ENCODE measurements around the gene DNAJC18. TPM values are rescaled to one million over a fixed set of nuclear protein-coding genes. Genes with fewer than 3 reads are reported as not detected.
"Not testable (repeated sequence)": the region's sequence is repeated elsewhere in the genome, so short reads cannot be mapped to it uniquely, and the experiment has no call there.

DNAJC18 gene
- 4.7 and 9.9 TPM in 2 replicates for total RNA-seq (ENCODE audit: low replicate concordance)

DNA sequence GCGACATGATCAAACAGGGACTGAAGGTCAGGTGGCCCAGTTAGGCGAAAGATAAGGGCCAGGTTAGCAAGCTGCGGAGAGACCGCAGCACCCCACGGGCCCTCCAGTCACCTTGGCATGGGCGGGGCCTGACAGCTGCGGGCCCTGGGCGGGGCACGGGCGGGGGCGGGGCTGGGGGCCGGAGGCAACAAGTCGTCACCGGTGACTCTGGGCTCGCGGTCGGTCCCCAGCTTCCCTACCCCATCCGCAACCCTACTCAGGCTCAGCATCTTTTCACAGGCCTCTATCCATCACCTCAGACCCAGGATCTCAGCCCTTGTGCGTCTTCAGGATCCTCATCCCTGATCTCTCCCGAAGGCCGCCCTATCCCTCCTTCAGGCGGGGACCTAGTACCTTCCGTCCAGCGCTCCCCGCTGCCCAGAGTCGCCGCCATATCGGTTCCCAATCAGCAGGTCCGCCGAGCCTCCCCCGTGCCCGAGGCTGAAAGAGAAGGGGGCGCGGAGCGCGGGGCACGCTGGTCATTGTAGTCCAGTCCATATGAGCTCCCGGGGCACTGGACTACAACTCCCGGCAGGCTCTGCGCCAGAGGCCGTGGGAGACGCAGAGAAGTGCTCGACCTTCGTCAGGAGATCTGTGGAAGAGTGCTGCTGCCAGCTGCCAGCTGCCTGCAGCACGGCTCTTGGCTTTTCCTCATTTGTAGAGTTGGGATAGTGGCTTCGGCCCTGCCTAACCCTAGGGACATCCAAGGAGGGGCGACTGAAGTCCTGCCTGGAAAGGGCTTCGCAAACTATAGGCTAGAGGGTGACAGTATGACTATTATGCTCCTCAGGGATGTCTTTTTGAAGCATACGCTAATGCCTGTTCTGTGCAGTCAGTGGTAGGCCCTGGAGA lies at the start of gene DNAJC18:
Gene DNAJC18 (minus strand): TSS at position 513 of the 891 bp plus-strand sequence. CDS start 80 bp downstream, at position 433.
- TF ChIP-seq CTCF (IDR thresholded peaks at IDR 0.05; ENCODE audit: insufficient read depth, low read length) = no peak
- peak within 1 kb of the TSS; percentile 97 for H3K4me3 ChIP-seq (ENCODE audit: low read depth, low read length)
- peak; percentile 90 for DNase-seq (ENCODE audit: low read depth)

DNA sequence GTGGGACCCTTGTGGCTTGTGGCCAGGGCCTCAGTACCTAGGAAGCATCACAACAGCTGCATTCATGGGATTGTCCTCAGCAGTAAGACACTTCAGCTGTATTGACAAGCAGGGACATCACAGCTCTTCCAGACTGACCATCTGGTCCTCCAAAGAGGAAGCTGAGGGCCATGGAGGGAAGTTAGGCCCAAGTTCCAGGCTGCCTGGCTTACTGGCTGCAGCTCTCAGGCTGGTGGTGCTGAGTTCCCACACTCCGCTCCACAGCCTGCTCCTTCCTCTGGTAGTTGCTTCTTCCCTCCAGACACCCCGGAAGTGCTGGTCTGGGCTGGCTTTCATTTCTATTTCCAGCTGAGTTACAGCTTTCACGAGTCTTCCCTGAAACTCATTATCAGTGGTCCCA lies 48.9 kb upstream of the DNAJC18 start:
- no peak for DNase-seq (ENCODE audit: low read depth)
- TF ChIP-seq CTCF (IDR thresholded peaks at IDR 0.05; ENCODE audit: insufficient read depth, low read length) = no peak
- no peak overlapping the region for H3K4me3 ChIP-seq (ENCODE audit: low read depth, low read length)

DNA sequence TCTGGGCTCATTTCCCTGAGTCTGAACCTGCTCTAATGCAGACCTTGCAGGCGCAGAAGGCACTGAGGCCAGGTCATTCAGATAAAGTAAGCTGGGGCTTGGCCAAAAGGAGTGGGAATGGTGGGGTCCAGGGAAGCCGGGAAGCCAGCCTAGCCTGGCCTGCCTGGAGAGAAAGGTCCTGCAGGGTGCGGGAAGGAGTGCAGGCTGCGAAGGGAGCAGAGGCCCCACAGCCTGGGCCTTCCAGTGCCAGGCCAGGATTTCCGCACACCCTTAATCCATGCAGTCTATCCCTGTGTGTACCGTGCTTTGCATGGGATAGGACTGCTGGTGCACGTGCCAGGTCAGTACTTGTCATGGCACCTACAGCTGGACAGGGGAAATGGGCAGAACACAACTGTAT lies 46.9 kb upstream of the DNAJC18 start:
- no peak for TF ChIP-seq CTCF (IDR thresholded peaks at IDR 0.05; ENCODE audit: insufficient read depth, low read length)
- no peak overlapping the region for H3K4me3 ChIP-seq (ENCODE audit: low read depth, low read length)
- no peak for DNase-seq (ENCODE audit: low read depth)

- not testable (repeated sequence) for DNase-seq (ENCODE audit: low read depth)
- H3K4me3 ChIP-seq (ENCODE audit: low read depth, low read length) = peak overlapping the region; percentile 87
Observed at GRCh38 chr5:139482890-139483208, 43.5 kb upstream of the DNAJC18 start.

DNA sequence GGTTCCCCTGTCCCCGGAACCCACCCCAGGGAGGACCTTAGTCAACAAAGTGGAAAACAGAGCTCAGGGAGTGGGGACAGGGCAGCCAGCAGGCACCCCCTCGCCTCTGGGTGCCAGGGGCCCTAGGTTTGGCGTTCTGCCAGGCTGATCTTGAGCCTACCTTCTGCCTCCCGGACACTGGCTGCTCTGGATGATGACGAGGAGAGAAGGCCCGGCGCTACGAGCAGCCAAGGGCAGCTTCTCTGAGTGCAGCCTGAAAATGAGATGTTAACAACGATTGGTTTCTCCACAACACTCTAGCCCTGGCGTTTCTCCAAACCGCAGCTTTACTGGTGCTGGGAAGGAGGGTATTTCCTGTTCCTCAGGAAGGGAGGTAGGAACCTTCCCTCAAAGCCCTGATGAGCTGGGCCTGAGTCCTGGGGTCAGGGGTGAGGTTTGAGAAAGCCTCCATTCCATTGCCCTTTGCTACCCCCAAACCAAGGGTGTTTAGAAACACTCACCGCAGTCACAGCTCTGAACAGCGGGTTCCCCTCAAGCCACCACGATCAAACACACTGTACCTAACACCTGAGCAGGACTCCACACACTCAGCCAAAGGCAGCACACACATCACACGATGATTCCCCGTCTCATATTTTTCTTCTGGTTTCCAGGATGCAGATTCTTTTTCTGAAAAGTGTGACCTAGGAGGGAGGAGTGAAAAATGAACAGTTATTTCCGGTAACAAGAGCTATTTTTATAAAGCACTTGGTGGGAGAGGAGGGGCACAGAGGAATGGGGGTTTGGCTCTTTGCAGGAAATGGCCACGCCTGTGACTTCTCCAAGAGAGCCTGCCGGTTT lies 42.9 kb upstream of the DNAJC18 start, which contains the start of gene STING1:
Gene STING1 (minus strand): TSS at position 709 of the 840 bp plus-strand sequence. CDS start 1,054 bp downstream, outside the sequence.
- no peak for TF ChIP-seq CTCF (IDR thresholded peaks at IDR 0.05; ENCODE audit: insufficient read depth, low read length)
- DNase-seq (ENCODE audit: low read depth) = peak; percentile 98
- H3K4me3 ChIP-seq (ENCODE audit: low read depth, low read length) = peak within 1 kb of the TSS; percentile 87

DNA sequence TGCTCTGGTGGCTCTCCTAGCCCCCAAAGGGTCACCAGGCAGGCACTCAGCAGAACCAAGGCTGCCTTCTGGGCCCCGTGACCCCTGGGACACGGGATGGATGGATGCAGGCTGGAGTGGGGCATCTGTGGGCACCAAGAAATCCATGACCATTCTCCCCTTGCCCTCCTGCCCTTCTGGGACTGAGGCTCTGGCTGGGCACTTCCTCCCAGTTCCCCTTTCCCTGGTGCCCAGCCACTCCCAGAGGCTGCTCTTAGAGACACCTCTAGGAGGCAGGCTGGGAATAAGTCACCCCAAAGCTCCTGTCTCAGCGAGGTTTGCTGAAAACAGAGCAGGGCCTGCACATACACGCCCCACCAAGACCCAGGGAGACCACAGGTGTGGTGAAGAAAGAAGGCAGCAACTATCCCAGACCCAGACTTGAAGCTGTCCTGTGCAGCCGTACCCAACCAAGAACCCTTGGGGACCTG lies 42.3 kb upstream of the DNAJC18 start:
- TF ChIP-seq CTCF (IDR thresholded peaks at IDR 0.05; ENCODE audit: insufficient read depth, low read length) = peak; percentile 45
- peak; percentile 58 for DNase-seq (ENCODE audit: low read depth)
- peak overlapping the region; percentile 87 for H3K4me3 ChIP-seq (ENCODE audit: low read depth, low read length)

DNA sequence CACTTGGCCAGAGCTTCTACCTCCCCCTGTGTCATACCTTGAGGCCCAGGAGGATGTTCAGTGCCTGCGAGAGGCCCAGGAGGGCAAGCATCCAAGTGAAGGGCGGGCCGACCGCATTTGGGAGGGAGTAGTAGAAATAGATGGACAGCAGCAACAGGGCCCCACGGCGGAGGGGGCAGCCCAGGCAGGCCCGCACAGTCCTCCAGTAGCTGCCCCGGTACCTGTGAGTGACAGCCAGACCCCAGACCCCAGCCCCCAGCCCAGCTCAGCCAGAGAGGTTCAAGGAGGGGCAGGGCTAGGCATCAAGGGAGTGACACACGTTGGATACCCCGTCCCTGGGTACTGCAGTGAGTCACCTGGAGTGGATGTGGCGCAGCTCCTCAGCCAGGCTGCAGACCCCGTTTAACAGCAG lies 41.8 kb upstream of the DNAJC18 start:
- peak; percentile 59 for DNase-seq (ENCODE audit: low read depth)
- H3K4me3 ChIP-seq (ENCODE audit: low read depth, low read length) = peak overlapping the region; percentile 87
- no peak for TF ChIP-seq CTCF (IDR thresholded peaks at IDR 0.05; ENCODE audit: insufficient read depth, low read length)

- not testable (repeated sequence) for DNase-seq (ENCODE audit: low read depth); H3K4me3 ChIP-seq (ENCODE audit: low read depth, low read length)
Observed at GRCh38 chr5:139479729-139480128, 40.4 kb upstream of the DNAJC18 start.

GRCh38 chr5:139478657-139479423 lies 39.5 kb upstream of the DNAJC18 start:
- not testable (repeated sequence) for DNase-seq (ENCODE audit: low read depth); H3K4me3 ChIP-seq (ENCODE audit: low read depth, low read length)
